Lung (tissue), 12 donors: ENCODE data around the gene MLH1. TPM values are rescaled to one million over a fixed set of nuclear protein-coding genes. Genes with fewer than 3 reads are reported as not detected.

Experiments
- ATAC-seq: fragments of 200-7000 bp; cut with Tn5 transposase; one replicate; pipeline ENCODE4 v1.9.1; 2020; ENCODE audit warnings: moderate number of reproducible peaks; ENCODE audit not compliant: insufficient read depth, low FRiP score
- DNase-seq, 3 donors: peaks; one replicate each; pipeline ENCODE4 v3.0.0-alpha.2; 2013 to 2017
- H3K27ac ChIP-seq, 2 donors: one replicate each; pipeline ENCODE4 v1.5.1; 2013; ENCODE audit warnings: mild to moderate bottlenecking in 2 of 2, moderate library complexity in 2 of 2, control low read depth in 1 of 2, inconsistent platforms in 1 of 2, low read depth in 1 of 2, low read length in 1 of 2
- H3K27me3 ChIP-seq, 3 donors: one replicate each; pipeline ENCODE4 v1.5.1; 2013; ENCODE audit warnings: low read length in 2 of 3; ENCODE audit not compliant: control insufficient read depth in 3 of 3, insufficient read depth in 3 of 3
- H3K36me3 ChIP-seq, 4 donors: one replicate each; pipeline ENCODE4 v1.5.1; 2013; ENCODE audit warnings: low read length in 4 of 4, mild to moderate bottlenecking in 1 of 4, moderate library complexity in 1 of 4; ENCODE audit not compliant: control insufficient read depth in 4 of 4, insufficient read depth in 4 of 4
- H3K4me1 ChIP-seq, 5 donors: one replicate each; pipeline ENCODE4 v1.5.1; 2013; ENCODE audit warnings: low read length in 5 of 5, mild to moderate bottlenecking in 2 of 5, moderate library complexity in 1 of 5; ENCODE audit not compliant: control insufficient read depth in 5 of 5, insufficient read depth in 5 of 5
- H3K4me3 ChIP-seq: one replicate; pipeline ENCODE4 v1.5.1; 2013; ENCODE audit warnings: mild to moderate bottlenecking, control low read depth, moderate library complexity
- H3K9ac ChIP-seq, 2 donors: one replicate each; pipeline ENCODE4 v1.5.1; 2013; ENCODE audit warnings: low read length in 2 of 2, control low read depth in 1 of 2; ENCODE audit not compliant: insufficient read depth in 1 of 2
- H3K9me3 ChIP-seq, 4 donors: one replicate each; pipeline ENCODE4 v1.5.1; 2013; ENCODE audit warnings: low read length in 3 of 4, mild to moderate bottlenecking in 1 of 4, moderate library complexity in 1 of 4; ENCODE audit not compliant: control insufficient read depth in 4 of 4, insufficient read depth in 3 of 4
- CTCF ChIP-seq: IDR thresholded peaks from 2 replicates; pipeline ENCODE4 v1.5.1; 2012; ENCODE audit warnings: mild to moderate bottlenecking; ENCODE audit errors: control extremely low read depth, extremely low read depth
- WGBS, 2 donors: extraction: QIAGEN DNeasy Blood & Tissue Kit; methylation state at CpG; one replicate each; pipeline ENCODE4 v1.1.7; 2013; 5-methylcytosine and 5-hydroxymethylcytosine counted together
- polyA plus RNA-seq, 2 donors: library from polyadenylated mRNA; stranded (reverse); fragments of 200-250 nt; gene quantifications; one replicate each; pipeline ENCODE4 v1.2.1, GENCODE V29; 2013
- total RNA-seq, 2 donors: library from RNA; depleted of rRNA in 1 of 2; stranded (reverse); fragments of >200 nt in 1 of 2; gene quantifications; one replicate each; pipeline ENCODE4 v1.2.1, GENCODE V29; 2014 to 2021
- donor health status: control.
- donor health status: control.
- donor health status: Bipolar disorder and iron deficiency.
- donor health status: healthy.
- donor health status: DM: yes; HTN: yes; CAD: no.

The MLH1 gene
- total and polyA plus RNA-seq, 4 donors = 14.3 to 66.4 (median 29.8) TPM

GRCh38 chr3:37026851-37027250 is 33.5 kb downstream of the MLH1 start:
- ATAC-seq = no peak

GRCh38 chr3:37028329-37028728 is 35.0 kb downstream of the MLH1 start:
- H3K9me3 ChIP-seq = no peaks in the 10 kb centered on the region
- no peak overlapping the region for H3K4me3 ChIP-seq
- H3K27me3 ChIP-seq = no peaks in the 10 kb centered on the region
- WGBS, 2 donors = 83 to 86% methylated on average over 1 of the region's 1 CpG
- peak; percentile 48 to 67 (median 51) for DNase-seq
- H3K4me1 ChIP-seq = peaks cover 0 to 33% (median 22%) of the 10 kb centered on the region in 5 donors
- no peak for TF ChIP-seq CTCF
- no peak overlapping the region for H3K9ac ChIP-seq
- ATAC-seq = no peak
- H3K36me3 ChIP-seq = peaks cover 12 to 36% (median 26%) of the 10 kb centered on the region in 4 donors
- peak overlapping the region in 1 of 2 donors; percentile 89 for H3K27ac ChIP-seq

More at GRCh38 chr3:37026851-37027250, 33.5 kb downstream of the MLH1 start:
- DNase-seq = no peak
- Histone ChIP-seq H3K9me3 (no peaks in the 10 kb centered on the region), H3K36me3 (peaks cover 20 to 50% (median 37%) of the 10 kb centered on the region in 4 donors), H3K4me1 (peaks cover 0 to 29% (median 14%) of the 10 kb centered on the region in 5 donors), H3K4me3 (no peak overlapping the region), H3K27ac (peak overlapping the region in 1 of 2 donors; percentile 1), H3K9ac (no peak overlapping the region), H3K27me3 (no peaks in the 10 kb centered on the region)
- WGBS, 2 donors = 75 to 82% methylated on average over 5 of the region's 5 CpGs
- no peak for TF ChIP-seq CTCF

- no peak for TF ChIP-seq CTCF
- Histone ChIP-seq H3K27ac (peak overlapping the region in 1 of 2 donors; percentile 89), H3K4me3 (no peak overlapping the region), H3K9me3 (no peaks in the 10 kb centered on the region), H3K4me1 (peaks cover 0 to 38% (median 22%) of the 10 kb centered on the region in 5 donors), H3K36me3 (peaks cover 12 to 29% (median 25%) of the 10 kb centered on the region in 4 donors), H3K27me3 (no peaks in the 10 kb centered on the region), H3K9ac (no peak overlapping the region)
- no peak for DNase-seq
- WGBS, 2 donors = 81 to 95% methylated on average over 1 of the region's 1 CpG
- ATAC-seq = no peak
Observed at GRCh38 chr3:37029111-37029510, 35.8 kb downstream of the MLH1 start.
